ENCODE measurements around the gene PLEKHJ1. TPM values are rescaled to one million over a fixed set of nuclear protein-coding genes. Genes with fewer than 3 reads are reported as not detected.

The PLEKHJ1 gene
- total RNA-seq, 1 donor from 2014 or later: 116 TPM

DNA sequence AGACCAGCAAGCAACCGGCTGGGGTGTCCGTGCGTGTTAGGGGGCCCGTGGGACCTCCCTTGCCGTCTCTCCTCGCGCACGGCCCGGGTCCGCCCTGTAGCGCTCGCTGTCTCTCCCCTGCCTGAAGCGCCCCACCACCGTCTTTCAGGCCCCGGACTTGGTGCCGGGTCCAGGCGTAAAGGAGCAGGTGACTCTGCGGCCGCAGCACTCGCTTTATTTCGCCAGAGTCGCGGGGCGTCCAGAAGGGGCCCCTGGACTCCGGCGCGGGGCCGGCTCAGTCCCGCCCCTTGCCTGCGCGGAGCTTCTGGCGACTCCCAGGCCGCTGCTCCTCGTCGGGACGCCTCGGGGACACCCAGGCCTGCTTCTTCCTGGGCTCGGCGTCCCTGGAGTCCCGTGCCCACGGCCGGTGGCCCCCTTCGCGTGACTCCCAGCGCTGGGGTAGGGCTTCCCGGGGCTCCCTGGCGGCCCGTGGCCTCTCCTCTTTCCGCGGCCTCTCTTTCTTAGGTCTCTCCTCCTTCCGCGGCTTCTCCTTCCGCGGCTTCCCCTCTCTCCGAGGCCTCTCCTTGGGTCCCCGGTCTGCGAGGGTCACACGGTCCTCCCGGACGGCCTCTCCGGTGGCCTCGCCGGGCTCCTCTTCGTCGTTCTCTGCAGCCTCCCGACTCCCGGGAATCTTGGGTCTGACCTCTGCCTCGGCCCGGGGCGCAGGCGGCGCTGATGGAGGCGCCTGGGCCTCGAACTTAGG, 16.1 kb upstream of the PLEKHJ1 start:
- Mint-ChIP-seq H3K4me3 (ENCODE audit: low read depth) (no peak overlapping the region), H3K36me3 (ENCODE audit: insufficient read depth) (no peaks in the 10 kb centered on the region), H3K4me1 (ENCODE audit: low read depth) (peaks cover 3% of the 10 kb centered on the region), H3K27me3 (peaks cover 4% of the 10 kb centered on the region), H3K27ac (no peak overlapping the region), H3K9me3 (ENCODE audit: low read depth) (no peaks in the 10 kb centered on the region)
- TF ChIP-seq, protein P1, sequence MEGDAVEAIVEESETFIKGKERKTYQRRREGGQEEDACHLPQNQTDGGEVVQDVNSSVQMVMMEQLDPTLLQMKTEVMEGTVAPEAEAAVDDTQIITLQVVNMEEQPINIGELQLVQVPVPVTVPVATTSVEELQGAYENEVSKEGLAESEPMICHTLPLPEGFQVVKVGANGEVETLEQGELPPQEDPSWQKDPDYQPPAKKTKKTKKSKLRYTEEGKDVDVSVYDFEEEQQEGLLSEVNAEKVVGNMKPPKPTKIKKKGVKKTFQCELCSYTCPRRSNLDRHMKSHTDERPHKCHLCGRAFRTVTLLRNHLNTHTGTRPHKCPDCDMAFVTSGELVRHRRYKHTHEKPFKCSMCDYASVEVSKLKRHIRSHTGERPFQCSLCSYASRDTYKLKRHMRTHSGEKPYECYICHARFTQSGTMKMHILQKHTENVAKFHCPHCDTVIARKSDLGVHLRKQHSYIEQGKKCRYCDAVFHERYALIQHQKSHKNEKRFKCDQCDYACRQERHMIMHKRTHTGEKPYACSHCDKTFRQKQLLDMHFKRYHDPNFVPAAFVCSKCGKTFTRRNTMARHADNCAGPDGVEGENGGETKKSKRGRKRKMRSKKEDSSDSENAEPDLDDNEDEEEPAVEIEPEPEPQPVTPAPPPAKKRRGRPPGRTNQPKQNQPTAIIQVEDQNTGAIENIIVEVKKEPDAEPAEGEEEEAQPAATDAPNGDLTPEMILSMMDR (IDR thresholded peaks at IDR 0.05; ENCODE audit: unreplicated experiment): no peak
- no peak for DNase-seq (ENCODE audit: low spot score, unreplicated experiment)

DNA sequence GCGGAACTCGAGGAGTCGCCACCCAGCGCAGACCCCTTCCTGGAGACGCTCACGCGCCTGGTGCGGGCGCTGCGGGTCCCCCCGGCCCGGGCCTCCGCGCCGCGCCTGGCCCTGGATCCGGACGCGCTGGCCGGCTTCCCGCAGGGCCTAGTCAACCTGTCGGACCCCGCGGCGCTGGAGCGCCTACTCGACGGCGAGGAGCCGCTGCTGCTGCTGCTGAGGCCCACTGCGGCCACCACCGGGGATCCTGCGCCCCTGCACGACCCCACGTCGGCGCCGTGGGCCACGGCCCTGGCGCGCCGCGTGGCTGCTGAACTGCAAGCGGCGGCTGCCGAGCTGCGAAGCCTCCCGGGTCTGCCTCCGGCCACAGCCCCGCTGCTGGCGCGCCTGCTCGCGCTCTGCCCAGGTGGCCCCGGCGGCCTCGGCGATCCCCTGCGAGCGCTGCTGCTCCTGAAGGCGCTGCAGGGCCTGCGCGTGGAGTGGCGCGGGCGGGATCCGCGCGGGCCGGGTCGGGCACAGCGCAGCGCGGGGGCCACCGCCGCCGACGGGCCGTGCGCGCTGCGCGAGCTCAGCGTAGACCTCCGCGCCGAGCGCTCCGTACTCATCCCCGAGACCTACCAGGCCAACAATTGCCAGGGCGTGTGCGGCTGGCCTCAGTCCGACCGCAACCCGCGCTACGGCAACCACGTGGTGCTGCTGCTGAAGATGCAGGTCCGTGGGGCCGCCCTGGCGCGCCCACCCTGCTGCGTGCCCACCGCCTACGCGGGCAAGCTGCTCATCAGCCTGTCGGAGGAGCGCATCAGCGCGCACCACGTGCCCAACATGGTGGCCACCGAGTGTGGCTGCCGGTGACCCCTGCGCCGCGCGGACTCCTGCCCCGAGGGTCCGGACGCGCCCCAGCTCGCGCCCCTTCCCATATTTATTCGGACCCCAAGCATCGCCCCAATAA, 15.3 kb upstream of the PLEKHJ1 start:
- H3K27ac Mint-ChIP-seq: no peak overlapping the region
- DNase-seq (ENCODE audit: low spot score, unreplicated experiment): no peak
- no peaks in the 10 kb centered on the region for H3K36me3 Mint-ChIP-seq (ENCODE audit: insufficient read depth)
- peaks cover 3% of the 10 kb centered on the region for H3K4me1 Mint-ChIP-seq (ENCODE audit: low read depth)
- TF ChIP-seq, protein P1 (IDR thresholded peaks at IDR 0.05; ENCODE audit: unreplicated experiment): no peak
- H3K27me3 Mint-ChIP-seq: peaks cover 4% of the 10 kb centered on the region
- no peak overlapping the region for H3K4me3 Mint-ChIP-seq (ENCODE audit: low read depth)
- no peaks in the 10 kb centered on the region for H3K9me3 Mint-ChIP-seq (ENCODE audit: low read depth)

DNA sequence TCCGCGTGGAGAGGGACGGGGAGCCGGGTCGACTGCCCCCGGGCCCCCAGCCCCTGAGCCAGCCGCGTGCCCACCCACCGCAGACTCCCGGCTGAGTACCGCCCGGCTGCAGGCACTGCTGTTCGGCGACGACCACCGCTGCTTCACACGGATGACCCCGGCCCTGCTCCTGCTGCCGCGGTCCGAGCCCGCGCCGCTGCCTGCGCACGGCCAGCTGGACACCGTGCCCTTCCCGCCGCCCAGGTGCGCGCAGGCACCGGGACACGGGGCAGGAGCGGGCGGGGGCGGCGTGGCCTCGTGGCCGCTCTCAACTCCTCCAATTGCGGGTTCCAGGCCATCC, 14.6 kb upstream of the PLEKHJ1 start:
- Mint-ChIP-seq H3K9me3 (ENCODE audit: low read depth) (no peaks in the 10 kb centered on the region), H3K4me1 (ENCODE audit: low read depth) (peaks cover 3% of the 10 kb centered on the region), H3K36me3 (ENCODE audit: insufficient read depth) (peaks cover 2% of the 10 kb centered on the region), H3K4me3 (ENCODE audit: low read depth) (no peak overlapping the region), H3K27ac (no peak overlapping the region), H3K27me3 (peaks cover 4% of the 10 kb centered on the region)
- DNase-seq (ENCODE audit: low spot score, unreplicated experiment): no peak
- TF ChIP-seq, protein P1 (IDR thresholded peaks at IDR 0.05; ENCODE audit: unreplicated experiment): no peak

DNA sequence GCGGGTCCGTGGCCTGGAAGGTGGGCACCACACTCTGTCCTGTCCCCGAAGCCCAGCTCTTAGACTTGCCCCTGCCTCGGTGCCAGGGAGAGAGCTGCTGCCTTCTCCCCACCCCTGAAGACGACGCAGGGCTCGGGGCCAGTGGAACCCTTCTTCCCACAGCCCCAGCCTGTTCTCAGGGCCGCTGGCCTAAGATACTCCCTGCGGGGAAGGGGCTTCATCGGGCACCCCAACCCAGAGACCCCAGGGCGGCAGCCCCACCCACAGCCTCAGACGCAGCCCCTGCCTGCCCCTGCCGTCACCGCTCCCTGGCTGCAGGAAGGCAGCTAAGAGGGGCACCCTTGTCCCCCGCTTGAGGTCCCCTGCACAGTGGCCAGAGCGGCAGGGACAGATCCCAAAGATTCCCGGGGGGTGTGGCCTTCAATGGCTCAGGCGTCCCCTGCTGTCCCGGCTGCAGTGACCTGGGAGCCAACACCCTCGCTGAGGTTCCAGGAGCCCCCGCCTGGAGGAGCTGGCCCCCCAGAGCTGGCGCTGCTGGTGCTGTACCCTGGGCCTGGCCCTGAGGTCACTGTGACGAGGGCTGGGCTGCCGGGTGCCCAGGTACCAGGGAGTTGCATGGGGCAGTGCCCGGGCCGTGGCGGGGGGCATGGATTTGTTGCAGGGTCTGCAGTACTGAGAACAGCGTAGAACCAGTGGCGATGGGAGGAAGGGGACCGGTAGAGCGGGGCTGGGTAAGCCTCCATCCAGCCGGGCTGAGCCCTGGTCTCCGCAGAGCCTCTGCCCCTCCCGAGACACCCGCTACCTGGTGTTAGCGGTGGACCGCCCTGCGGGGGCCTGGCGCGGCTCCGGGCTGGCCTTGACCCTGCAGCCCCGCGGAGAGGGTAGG, 14.0 kb upstream of the PLEKHJ1 start:
- H3K9me3 Mint-ChIP-seq (ENCODE audit: low read depth): no peaks in the 10 kb centered on the region
- H3K27me3 Mint-ChIP-seq: peaks cover 4% of the 10 kb centered on the region

More for the DNA sequence above, 14.0 kb upstream of the PLEKHJ1 start:
- no peak overlapping the region for H3K27ac Mint-ChIP-seq
- TF ChIP-seq, protein P1 (IDR thresholded peaks at IDR 0.05; ENCODE audit: unreplicated experiment): no peak
- no peak overlapping the region for H3K4me3 Mint-ChIP-seq (ENCODE audit: low read depth)
- no peak for DNase-seq (ENCODE audit: low spot score, unreplicated experiment)
- peaks cover 3% of the 10 kb centered on the region for H3K4me1 Mint-ChIP-seq (ENCODE audit: low read depth)
- peaks cover 3% of the 10 kb centered on the region for H3K36me3 Mint-ChIP-seq (ENCODE audit: insufficient read depth)

All from progenitor cell of endocrine pancreas (in vitro differentiated cells).